Type B pancreatic cell (in vitro differentiated cells): Measurements from ENCODE around the gene NTM. TPM values are rescaled to one million over a fixed set of nuclear protein-coding genes. Genes with fewer than 3 reads are reported as not detected.

Experiments
- DNase-seq: peaks from one replicate; pipeline ENCODE4 v3.0.0; 2021; ENCODE audit warnings: mixed read lengths; ENCODE audit not compliant: unreplicated experiment; ENCODE audit errors: extremely low spot score
- H3K27ac Mint-ChIP-seq: 2 replicates; pipeline ENCODE4 v1.8.0; 2021; ENCODE audit warnings: mild to moderate bottlenecking, mixed read lengths
- H3K27me3 Mint-ChIP-seq: 2 replicates; pipeline ENCODE4 v1.8.0; 2021; ENCODE audit warnings: mixed read lengths
- H3K36me3 Mint-ChIP-seq: 2 replicates; pipeline ENCODE4 v1.8.0; 2021; ENCODE audit warnings: mixed read lengths
- H3K4me1 Mint-ChIP-seq: one replicate; pipeline ENCODE4 v1.8.0; 2021; ENCODE audit warnings: mixed read lengths; ENCODE audit not compliant: unreplicated experiment
- H3K4me3 Mint-ChIP-seq: 2 replicates; pipeline ENCODE4 v1.8.0; 2021; ENCODE audit warnings: mild to moderate bottlenecking, mixed read lengths
- H3K9me3 Mint-ChIP-seq: 2 replicates; pipeline ENCODE4 v1.8.0; 2021; ENCODE audit warnings: mixed read lengths
- total RNA-seq: library from RNA; stranded (reverse); gene quantifications from 2 replicates; pipeline ENCODE4 v1.2.1, GENCODE V29; 2021; ENCODE audit warnings: low replicate concordance
- TF ChIP-seq, protein P1 (sequence below): fragments of 200-600 bp; sonication (generic); conservative IDR thresholded peaks from 2 replicates; pipeline ENCODE4 v1.5.0; 2021; ENCODE audit warnings: antibody characterized with exemption, mild to moderate bottlenecking

NTM gene
- total RNA-seq, 1 donor from 2014 or later, result 19.2 TPM

DNA sequence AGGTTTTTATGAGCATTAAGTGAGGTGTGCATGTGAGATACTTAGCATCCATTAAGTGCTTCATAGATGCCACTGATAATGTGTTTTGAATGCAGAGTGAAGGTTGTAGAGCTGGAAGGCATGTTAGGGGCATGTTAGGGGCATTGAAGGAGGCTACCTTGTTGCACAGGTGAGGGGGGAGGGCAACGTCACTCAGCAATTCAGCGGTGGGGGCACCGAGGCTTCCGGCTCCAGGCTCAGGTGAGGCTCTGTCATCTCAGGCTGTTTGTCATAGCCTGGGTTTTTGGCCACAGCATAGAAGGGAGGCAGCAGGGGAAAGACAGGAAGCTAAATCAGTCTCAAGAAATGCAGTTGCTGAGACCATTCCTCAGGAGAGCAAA lies 299.0 kb downstream of the NTM start:
- TF ChIP-seq, protein P1, sequence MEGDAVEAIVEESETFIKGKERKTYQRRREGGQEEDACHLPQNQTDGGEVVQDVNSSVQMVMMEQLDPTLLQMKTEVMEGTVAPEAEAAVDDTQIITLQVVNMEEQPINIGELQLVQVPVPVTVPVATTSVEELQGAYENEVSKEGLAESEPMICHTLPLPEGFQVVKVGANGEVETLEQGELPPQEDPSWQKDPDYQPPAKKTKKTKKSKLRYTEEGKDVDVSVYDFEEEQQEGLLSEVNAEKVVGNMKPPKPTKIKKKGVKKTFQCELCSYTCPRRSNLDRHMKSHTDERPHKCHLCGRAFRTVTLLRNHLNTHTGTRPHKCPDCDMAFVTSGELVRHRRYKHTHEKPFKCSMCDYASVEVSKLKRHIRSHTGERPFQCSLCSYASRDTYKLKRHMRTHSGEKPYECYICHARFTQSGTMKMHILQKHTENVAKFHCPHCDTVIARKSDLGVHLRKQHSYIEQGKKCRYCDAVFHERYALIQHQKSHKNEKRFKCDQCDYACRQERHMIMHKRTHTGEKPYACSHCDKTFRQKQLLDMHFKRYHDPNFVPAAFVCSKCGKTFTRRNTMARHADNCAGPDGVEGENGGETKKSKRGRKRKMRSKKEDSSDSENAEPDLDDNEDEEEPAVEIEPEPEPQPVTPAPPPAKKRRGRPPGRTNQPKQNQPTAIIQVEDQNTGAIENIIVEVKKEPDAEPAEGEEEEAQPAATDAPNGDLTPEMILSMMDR, result no peak
- DNase-seq, result no peak
- peaks cover 33% of the 10 kb centered on the region for H3K27me3 Mint-ChIP-seq
- H3K27ac Mint-ChIP-seq, result no peak overlapping the region
- peaks cover 14% of the 10 kb centered on the region for H3K4me1 Mint-ChIP-seq
- no peak overlapping the region for H3K4me3 Mint-ChIP-seq
- no peaks in the 10 kb centered on the region for H3K36me3 Mint-ChIP-seq
- H3K9me3 Mint-ChIP-seq, result no peaks in the 10 kb centered on the region

DNA sequence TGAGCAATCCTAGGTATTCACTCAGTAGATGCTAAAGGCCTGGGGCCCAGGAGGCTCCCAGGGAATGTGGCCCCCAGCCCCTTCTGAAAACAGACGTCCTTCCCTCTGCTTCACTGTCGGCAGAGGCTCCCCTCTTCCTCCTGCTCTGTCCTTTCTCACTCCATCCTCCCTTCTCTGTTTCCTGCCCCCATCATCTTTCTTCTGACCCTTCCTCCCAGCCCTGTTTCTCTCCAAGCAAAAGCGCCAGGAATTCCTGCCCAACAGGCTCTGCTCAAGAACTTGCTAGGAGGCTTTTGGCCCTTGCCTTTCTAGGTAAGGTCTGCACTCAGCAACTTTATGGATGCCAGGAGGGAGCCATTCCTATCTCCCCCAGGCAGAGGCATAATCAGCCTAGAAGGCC lies 300.5 kb downstream of the NTM start:
- peaks cover 34% of the 10 kb centered on the region for H3K27me3 Mint-ChIP-seq
- no peaks in the 10 kb centered on the region for H3K9me3 Mint-ChIP-seq
- H3K27ac Mint-ChIP-seq, result no peak overlapping the region
- no peaks in the 10 kb centered on the region for H3K36me3 Mint-ChIP-seq
- H3K4me3 Mint-ChIP-seq, result no peak overlapping the region
- TF ChIP-seq, protein P1, result no peak
- no peak for DNase-seq
- H3K4me1 Mint-ChIP-seq, result peaks cover 7% of the 10 kb centered on the region

DNA sequence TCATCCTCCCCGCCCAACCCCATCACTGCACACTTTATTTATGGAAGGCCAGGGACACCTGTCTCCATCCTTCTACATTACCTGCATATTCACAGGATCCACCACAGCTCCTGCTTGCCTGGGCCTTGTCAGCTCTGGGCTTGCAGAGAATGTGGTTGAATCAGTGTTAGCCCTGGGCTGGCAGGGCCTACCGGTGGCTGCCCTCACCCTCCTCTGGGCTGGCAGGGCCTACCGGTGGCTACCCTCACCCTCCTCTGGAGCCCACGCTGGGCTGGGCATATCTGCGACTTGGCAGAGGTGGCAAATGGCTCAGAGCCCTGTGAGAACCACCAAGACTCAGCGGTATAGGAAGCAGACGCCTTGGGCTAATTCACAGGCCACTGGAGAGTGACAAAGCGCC lies 300.9 kb downstream of the NTM start:
- Mint-ChIP-seq H3K27ac (no peak overlapping the region), H3K4me3 (no peak overlapping the region), H3K9me3 (no peaks in the 10 kb centered on the region), H3K27me3 (peaks cover 36% of the 10 kb centered on the region), H3K4me1 (peaks cover 7% of the 10 kb centered on the region), H3K36me3 (no peaks in the 10 kb centered on the region)
- TF ChIP-seq, protein P1, result no peak
- no peak for DNase-seq

DNA sequence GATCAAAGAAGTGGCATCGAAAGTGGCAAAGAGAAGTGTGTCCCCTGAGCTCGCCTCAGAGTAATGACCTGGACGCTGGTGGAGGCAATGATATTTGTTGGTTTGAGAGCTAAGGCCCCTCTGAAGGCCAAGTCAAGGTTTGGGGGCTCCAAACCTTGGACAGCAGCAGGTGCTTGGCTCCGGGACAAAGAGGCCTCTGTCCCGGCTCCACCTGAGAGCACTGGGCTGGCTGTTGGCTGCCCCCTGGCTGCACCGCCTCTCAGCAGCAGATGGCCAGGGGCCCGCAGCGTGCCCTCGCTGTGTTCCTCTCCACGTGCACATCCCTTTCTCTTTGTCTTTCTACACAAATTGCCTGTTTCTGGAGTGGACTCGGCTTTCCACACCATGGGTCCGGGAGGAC lies 301.3 kb downstream of the NTM start:
- Mint-ChIP-seq H3K27me3 (peaks cover 36% of the 10 kb centered on the region), H3K4me3 (no peak overlapping the region), H3K36me3 (no peaks in the 10 kb centered on the region), H3K27ac (no peak overlapping the region), H3K9me3 (no peaks in the 10 kb centered on the region), H3K4me1 (peaks cover 7% of the 10 kb centered on the region)
- DNase-seq, result no peak
- TF ChIP-seq, protein P1, result peak; percentile 32

DNA sequence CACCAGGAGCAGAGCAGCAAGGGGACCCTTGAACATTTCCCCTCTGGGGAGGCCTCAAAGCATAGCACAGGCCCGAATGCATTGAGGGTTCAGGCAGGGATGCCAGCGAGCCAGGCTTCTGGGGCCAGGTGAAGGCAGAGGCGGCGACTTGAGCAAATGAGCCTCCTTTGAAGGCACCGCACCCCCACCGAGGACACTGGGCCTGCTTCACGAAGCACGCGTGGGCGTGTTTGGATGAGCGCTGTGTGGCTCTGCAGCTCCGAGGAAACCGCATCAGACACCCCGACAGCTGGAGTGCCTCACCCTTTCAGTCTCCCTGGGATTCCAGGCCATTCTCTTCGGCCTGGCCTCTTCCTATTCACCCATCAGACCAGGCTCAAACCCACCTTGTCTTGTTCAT lies 301.8 kb downstream of the NTM start:
- Mint-ChIP-seq H3K27ac (no peak overlapping the region), H3K36me3 (no peaks in the 10 kb centered on the region), H3K9me3 (no peaks in the 10 kb centered on the region), H3K27me3 (peaks cover 38% of the 10 kb centered on the region), H3K4me3 (no peak overlapping the region), H3K4me1 (peaks cover 7% of the 10 kb centered on the region)
- TF ChIP-seq, protein P1, result no peak
- no peak for DNase-seq
